Effector CD4-positive, alpha-beta T cell (primary cell): ENCODE measurements around the gene PPP6R1.

Experiments used
- DNase-seq: peaks from one replicate; pipeline ENCODE4 v3.0.0-alpha.2; 2020
- total RNA-seq: gene quantifications from one replicate; lab custom pipeline; 2026; lab: John Stamatoyannopoulos, UW

PPP6R1 gene, protein sequence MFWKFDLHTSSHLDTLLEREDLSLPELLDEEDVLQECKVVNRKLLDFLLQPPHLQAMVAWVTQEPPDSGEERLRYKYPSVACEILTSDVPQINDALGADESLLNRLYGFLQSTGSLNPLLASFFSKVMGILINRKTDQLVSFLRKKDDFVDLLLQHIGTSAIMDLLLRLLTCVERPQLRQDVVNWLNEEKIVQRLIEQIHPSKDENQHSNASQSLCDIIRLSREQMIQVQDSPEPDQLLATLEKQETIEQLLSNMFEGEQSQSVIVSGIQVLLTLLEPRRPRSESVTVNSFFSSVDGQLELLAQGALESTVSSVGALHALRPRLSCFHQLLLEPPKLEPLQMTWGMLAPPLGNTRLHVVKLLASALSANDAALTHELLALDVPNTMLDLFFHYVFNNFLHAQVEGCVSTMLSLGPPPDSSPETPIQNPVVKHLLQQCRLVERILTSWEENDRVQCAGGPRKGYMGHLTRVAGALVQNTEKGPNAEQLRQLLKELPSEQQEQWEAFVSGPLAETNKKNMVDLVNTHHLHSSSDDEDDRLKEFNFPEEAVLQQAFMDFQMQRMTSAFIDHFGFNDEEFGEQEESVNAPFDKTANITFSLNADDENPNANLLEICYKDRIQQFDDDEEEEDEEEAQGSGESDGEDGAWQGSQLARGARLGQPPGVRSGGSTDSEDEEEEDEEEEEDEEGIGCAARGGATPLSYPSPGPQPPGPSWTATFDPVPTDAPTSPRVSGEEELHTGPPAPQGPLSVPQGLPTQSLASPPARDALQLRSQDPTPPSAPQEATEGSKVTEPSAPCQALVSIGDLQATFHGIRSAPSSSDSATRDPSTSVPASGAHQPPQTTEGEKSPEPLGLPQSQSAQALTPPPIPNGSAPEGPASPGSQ
- 247 reads per million, percentile 94 among the genes with 10 or more reads in this experiment for total RNA-seq

DNA sequence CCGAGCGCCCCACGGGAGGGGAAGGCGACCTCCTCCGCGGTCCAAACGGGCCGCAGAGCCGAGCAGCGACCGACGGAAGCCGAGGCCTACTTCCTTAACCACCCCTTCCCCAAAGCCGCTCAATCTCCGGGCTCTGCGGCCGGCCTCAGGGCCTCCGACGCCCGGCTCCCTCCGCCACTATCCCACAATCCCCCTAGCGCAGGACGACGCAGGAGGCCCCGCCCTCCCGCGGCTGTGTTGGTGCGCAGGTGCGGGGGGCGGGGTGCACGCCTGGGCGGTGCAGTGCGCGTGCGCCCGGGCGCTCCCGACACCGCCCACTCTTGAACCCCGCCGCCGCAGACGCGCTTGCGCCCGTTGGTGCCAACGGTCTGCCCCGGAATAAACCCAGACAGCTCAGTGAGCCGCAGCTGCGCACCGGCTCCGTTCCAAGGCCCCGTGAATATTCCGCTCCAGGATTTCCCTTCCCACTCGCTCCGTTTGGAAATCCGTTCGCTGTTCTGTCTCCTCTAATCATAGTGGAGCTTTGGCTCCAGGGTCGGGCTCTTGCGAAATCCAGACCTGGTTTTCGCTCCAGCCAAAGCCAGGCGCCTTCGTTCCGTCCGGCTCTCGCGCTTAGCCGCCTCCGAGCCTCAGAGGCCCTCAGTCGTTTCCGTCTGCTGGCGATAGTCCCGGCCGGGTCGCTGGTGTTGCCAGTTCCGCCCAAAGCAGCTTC lies at the start of gene PPP6R1:
Gene PPP6R1 (minus strand): TSS at position 190 of the 712 bp plus-strand sequence. CDS start 11,914 bp downstream, outside the sequence.
- peak; percentile 90 for DNase-seq

DNA sequence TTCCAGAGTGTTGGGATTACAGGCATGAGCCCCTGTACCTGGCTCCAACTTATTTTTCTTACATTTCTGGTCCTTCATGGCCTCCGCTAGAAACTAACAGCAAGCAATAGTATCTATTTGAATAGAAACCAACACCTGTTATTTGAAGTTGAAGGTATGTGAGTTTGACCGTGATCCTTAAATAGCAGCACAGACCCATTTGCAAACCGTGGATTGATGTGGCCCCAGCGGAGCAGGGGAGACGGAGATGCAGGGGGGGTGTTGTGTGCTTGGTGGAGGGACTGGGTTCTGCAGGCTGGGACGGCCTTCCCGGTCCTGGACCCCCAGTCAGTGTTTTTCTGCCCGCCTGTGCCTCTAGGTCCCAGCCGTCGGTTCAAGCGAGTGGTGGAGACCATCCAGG lies 49.5 kb upstream of the PPP6R1 start:
- no peak for DNase-seq

DNA sequence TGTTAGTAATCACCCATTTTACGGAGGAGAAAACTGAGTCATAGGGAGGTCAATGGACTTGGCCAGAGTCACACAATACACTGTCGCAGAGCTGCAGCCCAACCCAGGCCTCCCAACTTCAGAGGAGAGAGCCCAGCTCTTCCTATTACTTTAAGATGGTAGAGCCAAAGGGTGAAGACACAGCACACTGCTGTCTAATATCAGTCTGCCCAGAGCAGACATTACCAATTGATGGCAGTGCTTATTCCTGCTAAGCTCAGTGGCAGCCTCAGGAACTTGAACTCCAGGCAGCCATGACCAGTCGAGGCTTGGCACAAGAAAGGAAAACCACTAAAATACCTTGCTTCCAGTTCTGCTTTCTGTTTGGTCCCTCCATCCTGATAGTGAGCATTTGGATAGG lies 47.9 kb upstream of the PPP6R1 start:
- DNase-seq = no peak

DNA sequence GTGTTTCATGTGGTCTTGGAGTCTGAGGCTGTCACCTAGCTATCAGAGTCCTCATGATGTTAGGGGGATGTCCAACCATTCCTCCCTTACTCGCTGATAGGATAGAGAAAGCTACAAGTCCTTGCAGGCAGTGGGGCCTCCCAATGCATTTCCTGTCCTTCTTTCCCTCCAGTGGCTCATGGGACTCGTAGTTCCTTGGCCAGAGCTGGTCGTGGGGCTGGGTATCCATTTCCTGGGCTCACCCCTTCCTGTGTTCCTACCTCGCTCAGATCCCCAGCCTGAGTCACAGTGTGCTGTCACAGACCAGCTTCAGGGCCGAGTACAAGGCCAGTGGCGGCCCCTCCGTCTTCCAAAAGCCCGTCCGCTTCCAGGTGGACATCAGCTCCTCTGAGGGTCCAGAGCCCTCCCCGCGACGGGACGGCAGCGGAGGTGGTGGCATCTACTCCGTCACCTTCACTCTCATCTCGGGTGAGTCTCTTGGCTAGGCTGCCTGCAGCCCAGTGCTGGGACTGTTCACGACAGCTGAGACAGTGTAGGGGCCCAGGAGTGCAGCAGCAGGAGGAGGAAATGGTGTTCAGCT lies 47.3 kb upstream of the PPP6R1 start:
- no peak for DNase-seq

DNA sequence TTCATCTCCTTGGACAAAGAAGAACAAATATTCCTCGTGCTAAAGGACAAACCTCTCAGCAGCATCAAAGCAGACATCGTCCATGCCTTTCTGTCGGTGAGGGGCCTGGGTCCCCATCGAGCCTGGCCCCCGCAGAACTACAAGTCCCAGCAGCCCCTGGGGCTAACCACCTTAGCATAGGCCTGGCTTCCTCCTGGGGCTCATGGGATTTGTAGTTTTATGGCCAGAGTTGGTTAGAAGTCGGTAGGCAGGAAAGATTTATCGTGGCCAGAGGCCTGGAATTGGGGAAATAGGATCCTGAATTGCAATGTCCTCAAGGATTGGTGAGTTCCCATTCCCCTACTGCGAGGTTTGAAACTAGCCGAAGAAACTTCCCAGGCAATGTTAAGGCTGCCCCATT lies 46.7 kb upstream of the PPP6R1 start:
- peak; percentile 54 for DNase-seq

DNA sequence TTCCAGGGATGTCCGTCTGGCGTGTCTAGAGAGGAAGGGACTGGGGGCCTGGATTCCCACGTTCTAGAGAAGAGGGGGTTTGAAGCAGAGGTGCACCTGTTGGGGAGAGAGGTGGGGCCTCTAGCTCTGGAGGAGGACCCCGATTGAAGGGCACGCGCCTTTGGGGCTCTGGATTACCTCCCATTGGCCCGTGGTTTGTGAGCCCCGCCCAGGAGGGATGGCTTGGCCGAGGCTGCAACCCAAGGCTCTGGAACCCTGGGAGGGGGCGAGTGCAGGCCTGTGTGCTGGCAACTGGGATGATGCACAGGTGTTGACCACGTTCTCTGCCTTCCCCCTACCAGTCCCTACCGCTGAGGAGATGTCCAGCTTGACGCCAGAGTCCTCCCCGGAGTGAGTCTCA lies 46.2 kb upstream of the PPP6R1 start:
- DNase-seq = no peak

DNA sequence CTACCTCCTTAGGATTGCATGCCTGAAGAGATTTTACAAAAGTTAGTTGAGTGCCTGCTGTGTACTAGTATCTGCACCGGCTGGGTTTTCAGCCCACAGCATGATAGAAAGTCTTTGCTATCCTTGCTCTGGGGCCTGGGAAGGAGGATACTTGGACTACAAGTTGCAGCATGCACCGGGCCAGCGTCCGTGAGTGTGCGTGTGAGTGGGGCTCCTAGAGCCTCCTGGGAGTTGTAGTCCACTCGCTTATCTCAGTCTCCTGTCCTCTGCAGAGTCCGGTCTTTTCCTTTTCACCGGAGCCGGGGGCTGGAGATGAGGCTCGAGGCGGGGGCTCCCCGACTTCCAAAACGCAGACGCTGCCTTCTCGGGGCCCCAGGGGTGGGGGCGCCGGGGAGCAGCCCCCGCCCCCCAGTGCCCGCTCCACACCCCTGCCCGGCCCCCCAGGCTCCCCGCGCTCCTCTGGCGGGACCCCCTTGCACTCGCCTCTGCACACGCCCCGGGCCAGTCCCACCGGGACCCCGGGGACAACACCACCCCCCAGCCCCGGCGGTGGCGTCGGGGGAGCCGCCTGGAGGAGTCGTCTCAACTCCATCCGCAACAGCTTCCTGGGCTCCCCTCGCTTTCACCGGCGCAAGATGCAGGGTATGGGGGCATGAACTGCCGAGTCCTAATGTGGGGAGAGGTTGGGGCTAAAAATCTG lies 45.6 kb upstream of the PPP6R1 start:
- DNase-seq = no peak

DNA sequence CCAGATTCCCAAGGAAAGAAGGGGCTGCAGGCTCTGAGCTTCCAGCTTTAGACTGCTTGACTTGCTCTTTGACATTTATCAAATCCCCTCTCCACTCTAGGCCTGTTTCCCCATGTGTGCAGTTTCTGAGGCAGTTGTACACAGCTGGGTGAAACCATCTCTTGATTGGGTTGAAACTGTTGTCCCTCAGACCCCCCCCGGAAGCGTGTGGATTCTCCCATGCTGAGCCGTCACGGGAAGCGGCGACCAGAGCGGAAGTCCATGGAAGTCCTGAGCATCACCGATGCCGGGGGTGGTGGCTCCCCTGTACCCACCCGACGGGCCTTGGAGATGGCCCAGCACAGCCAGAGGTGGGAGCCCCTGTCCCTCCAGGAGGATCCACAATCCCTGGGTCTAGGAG lies 44.7 kb upstream of the PPP6R1 start:
- DNase-seq = no peak

DNA sequence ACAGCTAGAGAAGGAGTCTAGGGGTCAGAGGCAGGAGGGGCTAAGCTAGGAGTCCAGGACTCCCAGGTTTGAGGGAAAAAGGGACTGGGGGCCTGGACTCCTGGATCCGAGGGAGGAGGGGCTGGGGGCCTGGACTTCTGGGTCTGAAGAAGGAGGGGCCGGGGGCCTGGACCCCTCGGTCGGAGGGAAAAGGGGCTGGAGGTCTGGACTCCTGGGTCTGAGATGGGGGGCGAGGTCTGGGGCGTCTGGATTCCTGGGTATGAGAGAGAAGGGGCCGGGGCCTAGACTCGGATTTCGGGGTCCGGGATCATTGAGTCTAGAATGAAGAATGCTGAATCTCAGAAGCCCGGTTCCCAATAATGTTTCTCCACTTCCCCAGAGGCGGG lies 43.5 kb upstream of the PPP6R1 start:
- DNase-seq = no peak

DNA sequence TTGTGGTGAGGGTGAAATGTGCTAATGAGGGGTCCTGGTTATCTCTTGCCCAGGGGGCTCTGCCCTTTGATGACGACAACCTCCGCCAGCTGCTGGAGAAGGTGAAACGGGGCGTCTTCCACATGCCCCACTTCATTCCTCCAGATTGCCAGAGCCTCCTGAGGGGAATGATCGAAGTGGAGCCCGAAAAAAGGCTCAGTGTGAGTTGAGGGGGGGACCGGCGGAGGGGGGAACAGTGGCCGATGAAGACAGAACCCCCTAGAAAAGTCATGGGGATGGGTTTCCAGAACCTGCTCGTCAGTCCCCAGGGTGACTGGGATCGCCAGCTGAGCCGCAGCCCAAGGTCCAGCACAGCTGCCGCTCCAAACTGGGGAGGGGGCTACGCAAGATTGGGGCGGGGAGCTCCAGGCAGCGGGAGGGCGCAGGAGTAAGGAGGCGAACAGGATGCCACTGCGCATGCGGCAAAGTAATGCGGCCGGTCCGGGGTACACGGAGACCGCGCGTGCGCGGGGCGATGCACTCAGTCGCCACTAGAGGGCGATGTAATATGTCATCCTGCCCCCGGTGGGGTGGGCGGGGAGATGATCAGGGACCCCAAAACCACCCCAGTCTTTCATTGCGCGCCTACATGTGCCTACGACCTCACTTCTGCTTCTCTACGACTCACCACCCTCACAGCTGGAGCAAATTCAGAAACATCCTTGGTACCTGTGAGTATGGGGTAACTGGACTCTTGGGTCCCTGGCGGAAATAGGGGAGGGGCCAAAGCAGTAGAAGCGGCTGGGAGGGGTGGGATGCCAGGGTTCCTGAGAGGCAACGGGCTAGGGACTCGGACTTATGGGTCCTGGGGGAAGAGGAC lies 42.9 kb upstream of the PPP6R1 start:
- DNase-seq = peak; percentile 89

DNA sequence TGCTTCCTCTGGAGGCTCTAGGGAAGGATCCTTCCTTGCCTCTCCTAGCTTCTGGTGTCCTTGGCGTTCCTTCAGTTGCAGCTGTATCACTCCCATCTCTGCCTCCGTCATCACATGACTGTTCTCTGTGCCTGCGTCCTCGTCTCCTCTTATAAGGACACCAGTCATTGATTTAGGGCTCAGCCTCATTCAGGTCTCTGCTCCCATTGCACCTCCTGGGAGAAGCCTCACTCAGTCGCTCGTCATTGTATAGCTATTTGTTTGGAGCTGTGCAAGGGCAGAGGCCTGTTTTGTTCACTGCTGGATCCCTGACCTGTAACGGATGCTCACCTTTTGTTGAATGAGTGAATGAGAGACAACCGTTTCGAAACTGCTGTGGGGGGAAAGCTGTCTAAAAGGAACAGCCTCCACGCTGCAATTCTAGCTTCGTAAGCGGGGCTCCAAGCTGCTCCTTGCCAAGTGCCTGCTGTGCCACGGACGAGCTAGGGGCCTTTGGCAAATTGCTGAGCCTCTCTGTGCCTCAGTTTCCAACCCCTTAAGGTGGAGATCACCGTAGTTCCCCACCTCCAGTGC lies 42.2 kb upstream of the PPP6R1 start:
- DNase-seq = no peak

DNA sequence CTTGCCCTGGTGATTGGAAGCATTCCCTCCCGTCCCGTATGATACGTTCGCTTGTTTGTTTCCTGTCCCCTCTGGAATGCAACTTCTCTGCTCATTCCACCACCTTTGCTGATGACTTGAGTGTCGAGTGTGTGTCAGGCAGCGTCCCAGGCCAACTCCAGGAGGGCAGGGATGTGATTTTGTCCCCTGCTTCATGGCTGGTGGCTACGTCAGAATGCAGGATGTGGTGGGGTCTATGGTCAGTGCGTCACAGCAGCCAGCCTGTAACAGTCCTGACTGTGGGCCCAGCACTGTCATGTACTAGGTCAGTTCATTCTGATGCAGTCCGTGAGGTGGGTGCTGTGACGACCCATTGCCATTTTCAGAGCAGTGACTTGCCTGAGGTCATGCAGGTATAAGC lies 41.2 kb upstream of the PPP6R1 start:
- DNase-seq = no peak

DNA sequence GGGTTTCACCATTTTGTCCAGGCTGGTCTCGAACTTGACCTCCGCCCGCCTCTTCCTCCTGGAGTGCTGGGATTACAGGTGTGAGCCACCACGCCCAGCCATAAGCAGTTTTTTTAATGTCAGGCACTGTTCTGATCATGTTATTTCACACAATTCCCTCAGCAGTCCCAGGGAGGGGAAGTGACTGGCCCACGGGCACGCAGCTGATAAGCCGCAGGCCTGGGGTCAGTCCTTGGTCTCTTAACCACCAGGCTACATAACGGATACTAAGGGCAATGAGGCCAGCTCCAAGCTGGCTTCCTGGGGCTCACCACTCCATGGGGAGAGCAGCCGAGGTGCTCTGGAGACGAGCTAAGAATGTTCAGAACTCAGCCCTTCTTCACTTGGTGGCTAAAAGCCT lies 38.5 kb upstream of the PPP6R1 start:
- DNase-seq = no peak

DNA sequence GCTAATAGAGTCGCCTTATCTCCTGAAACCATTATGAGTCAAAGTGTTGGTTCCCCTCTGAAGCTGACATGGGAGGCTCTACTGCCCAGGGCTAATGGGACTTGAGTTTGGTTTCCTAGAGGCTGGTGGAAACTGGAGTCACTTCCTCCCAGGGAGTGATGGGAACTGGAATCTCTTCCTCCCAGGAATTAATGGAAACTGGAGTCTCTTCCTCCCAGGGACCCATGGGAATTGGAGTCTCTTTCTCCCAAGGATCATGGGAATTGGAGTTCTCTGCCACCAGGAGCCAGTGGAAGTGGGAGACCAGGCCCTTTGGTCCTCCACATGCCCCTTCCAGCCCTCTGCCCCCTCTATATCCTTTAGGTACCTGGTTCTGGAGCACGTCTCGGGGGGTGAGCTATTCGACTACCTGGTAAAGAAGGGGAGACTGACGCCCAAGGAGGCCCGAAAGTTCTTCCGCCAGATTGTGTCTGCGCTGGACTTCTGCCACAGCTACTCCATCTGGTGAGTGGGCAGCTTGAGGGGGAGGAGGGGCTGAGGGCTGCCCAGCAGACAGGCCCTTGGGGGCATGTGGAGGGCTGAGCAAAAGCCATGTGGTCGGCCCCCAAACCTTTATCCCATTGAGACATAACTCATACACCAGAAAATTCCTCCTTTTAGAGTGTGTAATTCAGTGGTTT lies 30.4 kb upstream of the PPP6R1 start:
- DNase-seq = no peak

DNA sequence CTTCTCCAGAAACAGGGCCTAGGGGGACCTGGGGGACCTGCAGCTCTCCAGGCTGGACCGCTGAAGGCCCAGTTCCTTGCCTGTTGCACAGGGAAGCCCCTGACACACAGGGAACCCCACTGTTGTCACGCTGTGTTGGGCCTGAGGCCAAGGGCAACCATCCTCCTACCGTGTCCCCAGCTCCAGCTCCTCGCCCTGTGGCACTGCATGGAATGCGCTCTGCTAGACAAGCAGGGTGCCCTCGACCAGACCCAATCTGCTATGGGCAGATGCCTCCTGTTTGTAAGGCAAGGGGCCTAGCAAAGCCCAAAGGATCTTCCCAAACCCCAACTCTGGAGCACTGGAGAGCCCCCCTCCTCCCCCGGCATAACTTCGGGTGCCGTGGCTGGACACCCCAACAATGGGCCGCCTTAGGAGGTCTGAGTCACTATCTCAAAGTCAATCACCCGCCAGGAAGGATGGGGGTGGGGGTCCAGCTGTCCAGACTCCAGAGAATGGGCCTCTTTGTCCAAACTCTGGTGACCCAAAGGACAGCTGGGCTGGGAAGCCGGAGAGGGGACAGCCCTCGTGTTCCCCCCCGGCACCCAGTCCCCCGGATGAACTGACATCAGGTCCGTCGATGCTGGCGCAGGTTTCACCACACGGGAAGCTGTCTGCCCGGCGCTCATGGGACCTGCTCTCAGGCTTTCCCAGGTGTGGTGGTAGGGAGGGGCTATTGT lies 28.7 kb upstream of the PPP6R1 start:
- no peak for DNase-seq

DNA sequence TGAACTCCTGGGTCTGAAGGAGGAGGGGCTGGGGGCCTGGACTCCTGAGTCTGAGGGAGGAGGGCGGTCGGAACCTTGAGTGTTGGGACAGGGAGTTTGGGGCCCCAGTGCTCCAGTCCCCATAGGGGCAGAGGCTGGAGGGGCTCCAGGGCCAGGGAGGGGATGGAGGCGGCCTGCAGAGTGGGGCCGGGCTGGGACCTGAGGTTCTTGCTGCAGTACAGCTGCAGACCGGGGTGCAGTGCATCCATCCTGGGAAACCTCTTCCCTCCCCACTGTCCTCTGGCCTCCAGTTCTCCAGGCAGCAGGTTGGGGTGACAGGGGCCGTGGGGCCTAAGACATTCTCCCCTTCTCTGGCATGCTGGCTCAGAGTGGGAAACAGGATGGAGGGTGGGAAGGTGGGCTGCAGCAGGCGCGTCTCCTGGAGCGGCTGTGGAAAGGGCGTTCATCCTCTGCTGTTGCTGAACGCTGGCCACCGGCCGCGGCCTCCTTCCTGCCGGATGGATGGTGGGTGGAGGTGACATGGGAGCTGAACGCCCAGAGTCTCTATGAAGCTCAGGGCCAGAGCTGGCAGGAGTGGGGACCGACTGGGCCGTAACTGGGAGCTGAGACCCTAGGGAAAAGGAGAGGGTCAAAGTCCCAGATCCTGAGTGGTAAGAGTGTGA lies 26.5 kb upstream of the PPP6R1 start:
- DNase-seq = no peak

DNA sequence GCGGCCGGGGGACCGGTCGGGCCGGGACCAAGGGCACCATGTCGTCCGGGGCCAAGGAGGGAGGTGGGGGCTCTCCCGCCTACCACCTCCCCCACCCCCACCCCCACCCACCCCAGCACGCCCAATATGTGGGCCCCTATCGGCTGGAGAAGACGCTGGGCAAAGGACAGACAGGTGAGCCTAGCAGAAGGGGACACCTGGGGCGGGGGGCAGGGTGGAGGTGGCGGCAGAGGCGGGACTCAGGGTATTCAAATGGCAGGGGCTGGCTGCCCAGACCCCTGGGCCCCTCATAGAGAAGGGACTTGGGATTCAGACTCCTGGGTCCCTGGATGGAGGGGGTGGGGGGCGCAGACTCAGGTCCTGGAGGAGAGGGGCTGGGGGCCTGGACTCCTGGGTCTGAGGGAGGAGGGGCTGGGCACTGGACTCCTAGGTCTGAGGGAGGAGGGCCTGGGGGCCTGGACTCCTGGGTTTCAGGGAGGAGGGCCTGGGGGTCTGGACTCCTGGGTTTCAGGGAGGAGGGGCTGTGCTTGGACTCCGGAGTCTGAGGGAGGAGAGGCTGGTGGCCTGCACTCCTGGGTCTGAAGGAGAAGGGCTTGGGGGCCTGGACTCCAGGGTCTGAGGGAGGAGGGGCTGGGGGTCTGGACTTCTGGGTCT lies 25.7 kb upstream of the PPP6R1 start:
- DNase-seq = no peak
